ENCODE data around the gene SELP. TPM values are rescaled to one million over a fixed set of nuclear protein-coding genes. Genes with fewer than 3 reads are reported as not detected.

Gene SELP
- total and polyA plus RNA-seq, 4 donors: 8.6 to 42.5 (median 12.8) TPM

GRCh38 chr1:169634877-169635276 is 5.0 kb upstream of the SELP start:
- WGBS, 2 donors: 56 to 67% methylated on average over 1 of the region's 1 CpG
- Histone ChIP-seq H3K36me3 (ENCODE audit: control insufficient read depth in 1 of 2, insufficient read depth in 2 of 2, low read length in 1 of 2) (no peaks in the 10 kb centered on the region), H3K4me1 (ENCODE audit: control insufficient read depth in 1 of 2, insufficient read depth in 2 of 2, low read length in 2 of 2) (no peaks in the 10 kb centered on the region), H3K27ac (ENCODE audit: low read depth in 1 of 2, low read length in 2 of 2) (no peak overlapping the region), H3K9me3 (ENCODE audit: control insufficient read depth, low read length) (peaks cover 8% of the 10 kb centered on the region), H3K27me3 (ENCODE audit: control insufficient read depth in 1 of 2, insufficient read depth in 2 of 2, low read length in 1 of 2) (no peaks in the 10 kb centered on the region), H3K4me3 (ENCODE audit: low read length in 2 of 2) (no peak overlapping the region)
- DNase-seq: no peak
- ATAC-seq (ENCODE audit: low FRiP score): no peak
- intact Hi-C loops (cut with DNase I): no loop called here

GRCh38 chr1:169634145-169634544 is 4.2 kb upstream of the SELP start:
- H3K36me3 ChIP-seq (ENCODE audit: control insufficient read depth in 1 of 2, insufficient read depth in 2 of 2, low read length in 1 of 2): no peaks in the 10 kb centered on the region
- no peaks in the 10 kb centered on the region for H3K4me1 ChIP-seq (ENCODE audit: control insufficient read depth in 1 of 2, insufficient read depth in 2 of 2, low read length in 2 of 2)
- H3K27me3 ChIP-seq (ENCODE audit: control insufficient read depth in 1 of 2, insufficient read depth in 2 of 2, low read length in 1 of 2): no peaks in the 10 kb centered on the region
- H3K4me3 ChIP-seq (ENCODE audit: low read length in 2 of 2): no peak overlapping the region
- intact Hi-C loops (cut with DNase I): no loop called here
- no peak for DNase-seq
- H3K9me3 ChIP-seq (ENCODE audit: control insufficient read depth, low read length): peaks cover 8% of the 10 kb centered on the region
- no peak overlapping the region for H3K27ac ChIP-seq (ENCODE audit: low read depth in 1 of 2, low read length in 2 of 2)
- no peak for ATAC-seq (ENCODE audit: low FRiP score)
- WGBS, 2 donors: 81 to 91% methylated on average over 1 of the region's 1 CpG

- H3K36me3 ChIP-seq (ENCODE audit: control insufficient read depth in 1 of 2, insufficient read depth in 2 of 2, low read length in 1 of 2): no peaks in the 10 kb centered on the region
- intact Hi-C loops (cut with DNase I): no loop called here
- H3K27ac ChIP-seq (ENCODE audit: low read depth in 1 of 2, low read length in 2 of 2): no peak overlapping the region
- H3K9me3 ChIP-seq (ENCODE audit: control insufficient read depth, low read length): peaks cover 8% of the 10 kb centered on the region
- ATAC-seq (ENCODE audit: low FRiP score) (no peak), DNase-seq (no peak)
- 68 to 75% methylated on average over 3 of the region's 3 CpGs for WGBS, 2 donors
- no peaks in the 10 kb centered on the region for H3K4me1 ChIP-seq (ENCODE audit: control insufficient read depth in 1 of 2, insufficient read depth in 2 of 2, low read length in 2 of 2)
- no peaks in the 10 kb centered on the region for H3K27me3 ChIP-seq (ENCODE audit: control insufficient read depth in 1 of 2, insufficient read depth in 2 of 2, low read length in 1 of 2)
- H3K4me3 ChIP-seq (ENCODE audit: low read length in 2 of 2): no peak overlapping the region
These were observed 1.3 kb upstream of the SELP start for GRCh38 chr1:169631249-169631648.

- intact Hi-C loops (cut with DNase I): no loop called here
- whole genome bisulfite sequencing, 2 donors: 65 to 67% methylated on average over 2 of the region's 2 CpGs
- Histone ChIP-seq H3K4me3 (ENCODE audit: low read length in 2 of 2) (no peak overlapping the region), H3K27me3 (ENCODE audit: control insufficient read depth in 1 of 2, insufficient read depth in 2 of 2, low read length in 1 of 2) (no peaks in the 10 kb centered on the region), H3K27ac (ENCODE audit: low read depth in 1 of 2, low read length in 2 of 2) (no peak overlapping the region), H3K4me1 (ENCODE audit: control insufficient read depth in 1 of 2, insufficient read depth in 2 of 2, low read length in 2 of 2) (no peaks in the 10 kb centered on the region), H3K9me3 (ENCODE audit: control insufficient read depth, low read length) (no peaks in the 10 kb centered on the region), H3K36me3 (ENCODE audit: control insufficient read depth in 1 of 2, insufficient read depth in 2 of 2, low read length in 1 of 2) (no peaks in the 10 kb centered on the region)
- no peak for ATAC-seq (ENCODE audit: low FRiP score)
- DNase-seq: no peak
These were observed 5.0 kb downstream of the SELP start for GRCh38 chr1:169624912-169625311.

GRCh38 chr1:169624122-169624521 is 5.8 kb downstream of the SELP start:
- Histone ChIP-seq H3K27me3 (ENCODE audit: control insufficient read depth in 1 of 2, insufficient read depth in 2 of 2, low read length in 1 of 2) (no peaks in the 10 kb centered on the region), H3K27ac (ENCODE audit: low read depth in 1 of 2, low read length in 2 of 2) (no peak overlapping the region), H3K36me3 (ENCODE audit: control insufficient read depth in 1 of 2, insufficient read depth in 2 of 2, low read length in 1 of 2) (no peaks in the 10 kb centered on the region), H3K4me3 (ENCODE audit: low read length in 2 of 2) (no peak overlapping the region), H3K4me1 (ENCODE audit: control insufficient read depth in 1 of 2, insufficient read depth in 2 of 2, low read length in 2 of 2) (no peaks in the 10 kb centered on the region), H3K9me3 (ENCODE audit: control insufficient read depth, low read length) (no peaks in the 10 kb centered on the region)
- no peak for DNase-seq
- intact Hi-C loops (cut with DNase I): no loop called here
- ATAC-seq (ENCODE audit: low FRiP score): no peak

GRCh38 chr1:169623132-169623926 is 6.6 kb downstream of the SELP start:
- Histone ChIP-seq H3K4me3 (ENCODE audit: low read length in 2 of 2) (no peak overlapping the region), H3K27ac (ENCODE audit: low read depth in 1 of 2, low read length in 2 of 2) (no peak overlapping the region), H3K36me3 (ENCODE audit: control insufficient read depth in 1 of 2, insufficient read depth in 2 of 2, low read length in 1 of 2) (no peaks in the 10 kb centered on the region), H3K27me3 (ENCODE audit: control insufficient read depth in 1 of 2, insufficient read depth in 2 of 2, low read length in 1 of 2) (no peaks in the 10 kb centered on the region), H3K4me1 (ENCODE audit: control insufficient read depth in 1 of 2, insufficient read depth in 2 of 2, low read length in 2 of 2) (no peaks in the 10 kb centered on the region), H3K9me3 (ENCODE audit: control insufficient read depth, low read length) (no peaks in the 10 kb centered on the region)
- 80 to 87% methylated on average over 6 of the region's 6 CpGs for WGBS, 2 donors
- no peak for DNase-seq
- intact Hi-C loops (cut with DNase I): no loop called here
- ATAC-seq (ENCODE audit: low FRiP score): no peak

GRCh38 chr1:169620565-169620964 is 9.4 kb downstream of the SELP start:
- H3K9me3 ChIP-seq (ENCODE audit: control insufficient read depth, low read length): no peaks in the 10 kb centered on the region
- no peak overlapping the region for H3K27ac ChIP-seq (ENCODE audit: low read depth in 1 of 2, low read length in 2 of 2)
- intact Hi-C loops (cut with DNase I): no loop called here
- H3K27me3 ChIP-seq (ENCODE audit: control insufficient read depth in 1 of 2, insufficient read depth in 2 of 2, low read length in 1 of 2): no peaks in the 10 kb centered on the region
- no peaks in the 10 kb centered on the region for H3K36me3 ChIP-seq (ENCODE audit: control insufficient read depth in 1 of 2, insufficient read depth in 2 of 2, low read length in 1 of 2)
- DNase-seq (no peak), ATAC-seq (ENCODE audit: low FRiP score) (no peak)
- no peaks in the 10 kb centered on the region for H3K4me1 ChIP-seq (ENCODE audit: control insufficient read depth in 1 of 2, insufficient read depth in 2 of 2, low read length in 2 of 2)
- no peak overlapping the region for H3K4me3 ChIP-seq (ENCODE audit: low read length in 2 of 2)
- 67 to 68% methylated on average over 8 of the region's 8 CpGs for WGBS, 2 donors

GRCh38 chr1:169618367-169618766 is 11.6 kb downstream of the SELP start:
- no peaks in the 10 kb centered on the region for H3K9me3 ChIP-seq (ENCODE audit: control insufficient read depth, low read length)
- ATAC-seq (ENCODE audit: low FRiP score): no peak
- no peak overlapping the region for H3K27ac ChIP-seq (ENCODE audit: low read depth in 1 of 2, low read length in 2 of 2)
- intact Hi-C loops (cut with DNase I): no loop called here
- no peak overlapping the region for H3K4me3 ChIP-seq (ENCODE audit: low read length in 2 of 2)
- WGBS, 2 donors: 67 to 77% methylated on average over 2 of the region's 2 CpGs
- H3K36me3 ChIP-seq (ENCODE audit: control insufficient read depth in 1 of 2, insufficient read depth in 2 of 2, low read length in 1 of 2): no peaks in the 10 kb centered on the region
- no peaks in the 10 kb centered on the region for H3K27me3 ChIP-seq (ENCODE audit: control insufficient read depth in 1 of 2, insufficient read depth in 2 of 2, low read length in 1 of 2)
- H3K4me1 ChIP-seq (ENCODE audit: control insufficient read depth in 1 of 2, insufficient read depth in 2 of 2, low read length in 2 of 2): no peaks in the 10 kb centered on the region
- DNase-seq: no peak

GRCh38 chr1:169615803-169616202 is 14.1 kb downstream of the SELP start:
- intact Hi-C loops (cut with DNase I): no loop called here
- no peak overlapping the region for H3K27ac ChIP-seq (ENCODE audit: low read depth in 1 of 2, low read length in 2 of 2)
- H3K27me3 ChIP-seq (ENCODE audit: control insufficient read depth in 1 of 2, insufficient read depth in 2 of 2, low read length in 1 of 2): peaks cover 0 to 1% of the 10 kb centered on the region in 2 donors
- no peaks in the 10 kb centered on the region for H3K36me3 ChIP-seq (ENCODE audit: control insufficient read depth in 1 of 2, insufficient read depth in 2 of 2, low read length in 1 of 2)
- DNase-seq (no peak), ATAC-seq (ENCODE audit: low FRiP score) (no peak)
- WGBS, 2 donors: 51 to 57% methylated on average over 5 of the region's 5 CpGs
- no peaks in the 10 kb centered on the region for H3K9me3 ChIP-seq (ENCODE audit: control insufficient read depth, low read length)
- H3K4me1 ChIP-seq (ENCODE audit: control insufficient read depth in 1 of 2, insufficient read depth in 2 of 2, low read length in 2 of 2): no peaks in the 10 kb centered on the region
- H3K4me3 ChIP-seq (ENCODE audit: low read length in 2 of 2): no peak overlapping the region
